ENCODE results near the gene AHI1. TPM values are rescaled to one million over a fixed set of nuclear protein-coding genes. Genes with fewer than 3 reads are reported as not detected.

The AHI1 gene
- total RNA-seq, 1 donor from 2014 or later = 33.5 TPM

- Mint-ChIP-seq H3K36me3 (ENCODE audit: unreplicated experiment) (peaks cover 21% of the 10 kb centered on the region), H3K27me3 (ENCODE audit: unreplicated experiment) (no peaks in the 10 kb centered on the region), H3K4me1 (ENCODE audit: unreplicated experiment) (no peaks in the 10 kb centered on the region), H3K9me3 (ENCODE audit: unreplicated experiment) (no peaks in the 10 kb centered on the region), H3K4me3 (ENCODE audit: unreplicated experiment) (no peak overlapping the region), H3K27ac (ENCODE audit: unreplicated experiment) (no peak overlapping the region)
- no peak for DNase-seq (ENCODE audit: extremely low spot score, unreplicated experiment)
- TF ChIP-seq CTCF (IDR thresholded peaks at IDR 0.05) = no peak
These were observed 207.7 kb downstream of the AHI1 start for GRCh38 chr6:135289816-135290215.

DNA sequence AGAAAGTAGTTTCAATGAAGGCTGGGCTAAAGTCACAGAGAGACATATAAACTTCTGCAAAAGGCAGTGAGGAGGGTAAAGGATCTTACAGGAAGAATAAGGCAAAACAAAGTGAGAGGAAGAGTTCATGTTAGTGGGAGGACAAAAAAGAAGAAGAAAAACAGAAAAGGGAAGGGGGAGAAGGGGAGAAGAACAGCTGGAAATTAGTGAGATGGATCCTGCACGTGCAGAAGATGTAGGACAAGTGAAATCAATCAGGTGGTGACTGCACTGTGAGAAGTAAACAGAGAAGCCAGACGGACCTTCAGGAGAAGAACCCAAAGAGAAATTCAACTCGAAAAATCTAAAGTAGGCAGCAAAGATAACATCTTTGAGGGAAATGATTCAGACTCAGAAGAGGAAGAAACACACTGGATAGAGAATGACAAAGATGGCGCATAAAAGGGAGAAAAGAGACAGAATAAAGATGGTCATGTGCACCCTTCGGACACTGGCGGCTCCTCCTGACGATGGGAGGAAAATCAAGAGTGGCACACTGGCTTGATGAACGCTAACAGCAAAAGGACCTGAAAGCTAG, 210.5 kb downstream of the AHI1 start:
- Mint-ChIP-seq H3K4me3 (ENCODE audit: unreplicated experiment) (no peak overlapping the region), H3K9me3 (ENCODE audit: unreplicated experiment) (no peaks in the 10 kb centered on the region), H3K27ac (ENCODE audit: unreplicated experiment) (no peak overlapping the region), H3K36me3 (ENCODE audit: unreplicated experiment) (peaks cover 18% of the 10 kb centered on the region), H3K27me3 (ENCODE audit: unreplicated experiment) (no peaks in the 10 kb centered on the region), H3K4me1 (ENCODE audit: unreplicated experiment) (no peaks in the 10 kb centered on the region)
- no peak for DNase-seq (ENCODE audit: extremely low spot score, unreplicated experiment)
- no peak for TF ChIP-seq CTCF (IDR thresholded peaks at IDR 0.05)

DNA sequence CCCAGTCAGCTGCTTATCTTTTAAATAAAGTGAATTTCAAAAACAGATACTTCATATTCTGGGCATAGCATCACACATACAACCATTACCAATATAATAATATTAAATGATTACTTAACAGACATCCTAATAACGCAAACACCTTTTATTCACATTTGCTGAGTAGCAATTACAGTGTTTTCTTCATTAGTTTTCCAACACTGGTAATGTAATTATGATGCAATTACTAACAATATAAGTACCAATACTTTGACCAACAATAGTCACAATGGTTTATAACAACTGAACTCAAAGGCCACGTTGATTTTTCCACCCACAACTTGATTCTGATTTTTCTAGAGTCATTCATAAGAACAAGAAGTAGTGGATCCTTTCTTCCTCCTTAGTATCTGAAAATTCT, 212.4 kb downstream of the AHI1 start:
- Mint-ChIP-seq H3K9me3 (ENCODE audit: unreplicated experiment) (no peaks in the 10 kb centered on the region), H3K36me3 (ENCODE audit: unreplicated experiment) (peaks cover 18% of the 10 kb centered on the region), H3K4me3 (ENCODE audit: unreplicated experiment) (no peak overlapping the region), H3K4me1 (ENCODE audit: unreplicated experiment) (no peaks in the 10 kb centered on the region), H3K27me3 (ENCODE audit: unreplicated experiment) (no peaks in the 10 kb centered on the region), H3K27ac (ENCODE audit: unreplicated experiment) (no peak overlapping the region)
- DNase-seq (ENCODE audit: extremely low spot score, unreplicated experiment) = no peak
- TF ChIP-seq CTCF (IDR thresholded peaks at IDR 0.05) = no peak

DNA sequence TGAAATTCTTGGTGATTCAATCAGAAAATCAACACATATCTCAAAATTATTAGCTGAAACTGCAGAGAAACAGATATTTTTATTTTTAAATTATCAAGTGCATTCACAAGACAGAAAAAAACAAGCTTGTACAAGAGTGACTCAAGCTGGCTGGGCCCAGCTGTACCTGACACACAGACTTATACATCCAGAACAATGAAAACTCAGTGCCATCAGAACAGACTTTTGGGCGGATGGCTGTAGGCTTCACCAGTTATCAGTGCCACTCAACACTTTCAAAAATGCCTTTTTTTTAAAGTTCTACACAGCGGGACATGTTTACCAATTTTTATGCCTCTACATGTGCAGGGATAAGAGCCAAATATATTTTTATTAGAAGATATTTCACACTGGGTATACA, 213.6 kb downstream of the AHI1 start:
- Mint-ChIP-seq H3K9me3 (ENCODE audit: unreplicated experiment) (no peaks in the 10 kb centered on the region), H3K27me3 (ENCODE audit: unreplicated experiment) (no peaks in the 10 kb centered on the region), H3K36me3 (ENCODE audit: unreplicated experiment) (peaks cover 18% of the 10 kb centered on the region), H3K27ac (ENCODE audit: unreplicated experiment) (no peak overlapping the region), H3K4me1 (ENCODE audit: unreplicated experiment) (no peaks in the 10 kb centered on the region), H3K4me3 (ENCODE audit: unreplicated experiment) (no peak overlapping the region)
- no peak for DNase-seq (ENCODE audit: extremely low spot score, unreplicated experiment)
- TF ChIP-seq CTCF (IDR thresholded peaks at IDR 0.05) = no peak

DNA sequence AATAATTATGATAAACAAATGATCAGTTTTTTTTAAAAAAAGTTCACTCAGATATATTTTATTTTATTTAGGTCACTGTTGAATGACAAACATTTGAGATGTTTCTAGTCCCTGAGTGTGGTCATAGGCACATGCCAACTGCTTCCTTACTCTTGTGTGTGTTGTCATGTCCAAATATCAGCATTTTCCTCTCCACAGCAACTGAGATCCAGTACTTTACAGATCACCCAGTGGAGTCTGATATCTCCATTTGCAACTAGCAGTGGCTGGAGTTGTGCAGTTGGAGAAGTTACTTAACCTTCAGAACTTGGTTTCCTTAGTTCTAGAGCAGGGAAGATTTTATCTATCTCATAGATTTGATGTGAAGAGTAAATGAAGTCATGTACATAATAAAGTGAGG, 215.1 kb downstream of the AHI1 start:
- Mint-ChIP-seq H3K4me3 (ENCODE audit: unreplicated experiment) (no peak overlapping the region), H3K27ac (ENCODE audit: unreplicated experiment) (no peak overlapping the region), H3K27me3 (ENCODE audit: unreplicated experiment) (no peaks in the 10 kb centered on the region), H3K36me3 (ENCODE audit: unreplicated experiment) (peaks cover 10% of the 10 kb centered on the region), H3K9me3 (ENCODE audit: unreplicated experiment) (no peaks in the 10 kb centered on the region), H3K4me1 (ENCODE audit: unreplicated experiment) (no peaks in the 10 kb centered on the region)
- no peak for TF ChIP-seq CTCF (IDR thresholded peaks at IDR 0.05)
- no peak for DNase-seq (ENCODE audit: extremely low spot score, unreplicated experiment)

All from osteocyte (in vitro differentiated cells).